Liver (tissue), 9 donors: ENCODE results near the gene SAPCD2. TPM values are rescaled to one million over a fixed set of nuclear protein-coding genes. Genes with fewer than 3 reads are reported as not detected.

Experiments
- DNase-seq: peaks from one replicate; pipeline ENCODE4 v3.0.0-alpha.2; 2017; ENCODE audit warnings: low spot score
- H3K27ac ChIP-seq, 2 donors: one replicate each; pipeline ENCODE4 v1.7.0; 2013; ENCODE audit warnings: inconsistent platforms in 2 of 2, low read length in 2 of 2, control low read depth in 1 of 2, low read depth in 1 of 2, mild to moderate bottlenecking in 1 of 2
- H3K27me3 ChIP-seq, 4 donors: one replicate each; pipeline versions ENCODE4 v1.6.1 to v1.7.0; 2013; ENCODE audit warnings: low read length in 3 of 4, inconsistent platforms in 1 of 4, mild to moderate bottlenecking in 1 of 4, moderate library complexity in 1 of 4; ENCODE audit not compliant: control insufficient read depth in 4 of 4, insufficient read depth in 4 of 4
- H3K36me3 ChIP-seq, 4 donors: one replicate each; pipeline versions ENCODE4 v1.6.1 to v1.7.0; 2013; ENCODE audit warnings: low read length in 3 of 4, mild to moderate bottlenecking in 3 of 4, low read depth in 1 of 4, moderate library complexity in 1 of 4; ENCODE audit not compliant: control insufficient read depth in 4 of 4, insufficient read depth in 3 of 4
- H3K4me1 ChIP-seq, 4 donors: one replicate each; pipeline versions ENCODE4 v1.6.1 to v1.7.0; 2013; ENCODE audit warnings: low read length in 3 of 4, mild to moderate bottlenecking in 3 of 4, moderate library complexity in 1 of 4; ENCODE audit not compliant: control insufficient read depth in 4 of 4, insufficient read depth in 4 of 4
- H3K4me3 ChIP-seq, 3 donors: one replicate each; pipeline versions ENCODE4 v1.6.1 to v1.7.0; 2013; ENCODE audit warnings: low read length in 3 of 3, control low read depth in 1 of 3, low read depth in 1 of 3, mild to moderate bottlenecking in 1 of 3
- H3K9ac ChIP-seq, 2 donors: one replicate each; pipeline ENCODE4 v1.7.0; 2013; ENCODE audit warnings: low read length in 2 of 2, mild to moderate bottlenecking in 2 of 2, moderate library complexity in 2 of 2, control low read depth in 1 of 2, low read depth in 1 of 2
- H3K9me3 ChIP-seq, 4 donors: one replicate each; pipeline versions ENCODE4 v1.6.1 to v1.7.0; 2013; ENCODE audit warnings: low read length in 3 of 4; ENCODE audit not compliant: control insufficient read depth in 4 of 4
- ATF3 ChIP-seq: IDR thresholded peaks from 2 replicates; pipeline ENCODE4 v1.6.1; 2016; ENCODE audit warnings: antibody characterized with exemption
- CTCF ChIP-seq: fragments of 150-350 bp; IDR thresholded peaks from 2 replicates; pipeline ENCODE4 v1.5.1; 2017; ENCODE audit warnings: improper control_type of control experiment, low read depth, low read length; ENCODE audit not compliant: missing input control
- EGR1 ChIP-seq, 2 donors: IDR thresholded peaks; 2 replicates each; pipeline ENCODE4 v1.6.1; 2016 to 2018; ENCODE audit warnings: antibody characterized with exemption in 2 of 2, low read depth in 2 of 2
- FOXA2 ChIP-seq: IDR thresholded peaks from 2 replicates; pipeline ENCODE4 v1.6.1; 2016; ENCODE audit warnings: antibody characterized with exemption
- HNF4A ChIP-seq, 2 donors: conservative IDR thresholded peaks; 2 replicates each; pipeline ENCODE4 v1.6.1; 2016; ENCODE audit warnings: antibody characterized with exemption in 2 of 2, mild to moderate bottlenecking in 2 of 2
- HNF4G ChIP-seq: IDR thresholded peaks from 2 replicates; pipeline ENCODE4 v1.6.1; 2016; ENCODE audit warnings: antibody characterized with exemption
- JUND ChIP-seq, 2 donors: IDR thresholded peaks; 2 replicates each; pipeline ENCODE4 v1.6.1; 2016; ENCODE audit warnings: antibody characterized with exemption in 2 of 2
- MAX ChIP-seq: IDR thresholded peaks from 2 replicates; pipeline ENCODE4 v1.6.1; 2016; ENCODE audit warnings: antibody characterized with exemption
- NR2F2 ChIP-seq: IDR thresholded peaks from 2 replicates; pipeline ENCODE4 v1.6.1; 2016; ENCODE audit warnings: antibody characterized with exemption
- RAD21 ChIP-seq, 2 donors: IDR thresholded peaks; 2 replicates each; pipeline ENCODE4 v1.6.1; 2016; ENCODE audit warnings: antibody characterized with exemption in 2 of 2, mild to moderate bottlenecking in 2 of 2
- REST ChIP-seq: IDR thresholded peaks from 2 replicates; pipeline ENCODE4 v1.6.1; 2016; ENCODE audit warnings: antibody characterized with exemption, mild to moderate bottlenecking
- RXRA ChIP-seq, 2 donors: IDR thresholded peaks; 2 replicates each; pipeline ENCODE4 v1.6.1; 2017 to 2018; ENCODE audit warnings: antibody characterized with exemption in 2 of 2, mild to moderate bottlenecking in 1 of 2
- SP1 ChIP-seq: IDR thresholded peaks from 2 replicates; pipeline ENCODE4 v1.6.1; 2018; ENCODE audit warnings: antibody characterized with exemption, mild to moderate bottlenecking
- TAF1 ChIP-seq: conservative IDR thresholded peaks from 2 replicates; pipeline ENCODE4 v1.6.1; 2016; ENCODE audit warnings: antibody characterized with exemption, mild to moderate bottlenecking
- YY1 ChIP-seq: IDR thresholded peaks from 2 replicates; pipeline ENCODE4 v1.6.1; 2016; ENCODE audit warnings: antibody characterized with exemption, mild to moderate bottlenecking
- ZBTB33 ChIP-seq: IDR thresholded peaks from 2 replicates; pipeline ENCODE4 v1.6.1; 2016; ENCODE audit warnings: antibody characterized with exemption
- WGBS: extraction: QIAGEN DNeasy Blood & Tissue Kit; methylation state at CpG from one replicate; pipeline ENCODE4 v1.1.7; 2013; 5-methylcytosine and 5-hydroxymethylcytosine counted together
- polyA plus RNA-seq, 2 donors: library from polyadenylated mRNA; stranded (reverse) in 1 of 2; unstranded in 1 of 2; fragments of 200-250 nt in 1 of 2; fragments of >200 nt in 1 of 2; fragmentation: Nextera tagmentation in 1 of 2; extraction: Ambion mirVana in 1 of 2; gene quantifications; one replicate each; pipeline versions ENCODE4 v1.2.1 to v1.2.3, GENCODE V29; 2013 to 2015
- total RNA-seq, 2 donors: library from RNA; depleted of rRNA; stranded (reverse); fragments of >200 nt; gene quantifications; one replicate each; pipeline ENCODE4 v1.2.3, GENCODE V29; 2014
- donor health status: healthy.
- donor health status: healthy.
- donor health status: healthy.
- donor health status: healthy.
- donor health status: healthy.

Gene SAPCD2
- total and polyA plus RNA-seq, 4 donors = 0.06 to 1.8 (median 0.23) TPM

- TF ChIP-seq REST (no peak), CTCF (no peak), NR2F2 (no peak), TAF1 (no peak), JUND (IDR thresholded peaks at IDR 0.05) (no peak), ATF3 (no peak), HNF4G (no peak), RXRA (IDR thresholded peaks at IDR 0.05) (no peak)
- H3K36me3 ChIP-seq = peaks cover 10 to 36% (median 16%) of the 10 kb centered on the region in 4 donors
Observed at GRCh38 chr9:137108608-137109249, 38.4 kb upstream of the SAPCD2 start.

GRCh38 chr9:137107982-137108381 is 37.6 kb upstream of the SAPCD2 start:
- Histone ChIP-seq H3K36me3 (peaks cover 15 to 44% (median 19%) of the 10 kb centered on the region in 4 donors), H3K9ac (no peak overlapping the region), H3K4me3 (no peak overlapping the region), H3K9me3 (no peaks in the 10 kb centered on the region), H3K27ac (no peak overlapping the region), H3K27me3 (no peaks in the 10 kb centered on the region), H3K4me1 (no peaks in the 10 kb centered on the region)
- TF ChIP-seq CTCF = no peak
- no peak for TF ChIP-seq RAD21 (IDR thresholded peaks at IDR 0.05)
- no peak for TF ChIP-seq JUND (IDR thresholded peaks at IDR 0.05)
- TF ChIP-seq SP1 = no peak
- TF ChIP-seq ATF3 = no peak
- no peak for TF ChIP-seq MAX
- no peak for TF ChIP-seq TAF1
- TF ChIP-seq NR2F2 = no peak
- TF ChIP-seq YY1 = no peak
- TF ChIP-seq HNF4G = no peak
- TF ChIP-seq HNF4A (conservative IDR thresholded peaks at IDR 0.05) = no peak
- no peak for TF ChIP-seq ZBTB33
- no peak for TF ChIP-seq RXRA (IDR thresholded peaks at IDR 0.05)
- no peak for TF ChIP-seq EGR1 (IDR thresholded peaks at IDR 0.05; ENCODE audit: low read depth in 2 of 2)
- no peak for TF ChIP-seq FOXA2
- DNase-seq = no peak
- 95% methylated on average over 17 of the region's 17 CpGs for WGBS

More at GRCh38 chr9:137108608-137109249, 38.4 kb upstream of the SAPCD2 start:
- Histone ChIP-seq H3K4me1 (no peaks in the 10 kb centered on the region), H3K9ac (no peak overlapping the region), H3K4me3 (no peak overlapping the region), H3K27me3 (no peaks in the 10 kb centered on the region), H3K9me3 (no peaks in the 10 kb centered on the region), H3K27ac (no peak overlapping the region)
- no peak for DNase-seq
- 92% methylated on average over 29 of the region's 29 CpGs for WGBS
